COLO668 (cell line): ENCODE results near the gene ZNF212.

Source experiments
- DNase-seq: peaks from one replicate; lab custom pipeline; 2025; ENCODE audit not compliant: unreplicated experiment; lab: John Stamatoyannopoulos, UW

ZNF212 gene

DNA sequence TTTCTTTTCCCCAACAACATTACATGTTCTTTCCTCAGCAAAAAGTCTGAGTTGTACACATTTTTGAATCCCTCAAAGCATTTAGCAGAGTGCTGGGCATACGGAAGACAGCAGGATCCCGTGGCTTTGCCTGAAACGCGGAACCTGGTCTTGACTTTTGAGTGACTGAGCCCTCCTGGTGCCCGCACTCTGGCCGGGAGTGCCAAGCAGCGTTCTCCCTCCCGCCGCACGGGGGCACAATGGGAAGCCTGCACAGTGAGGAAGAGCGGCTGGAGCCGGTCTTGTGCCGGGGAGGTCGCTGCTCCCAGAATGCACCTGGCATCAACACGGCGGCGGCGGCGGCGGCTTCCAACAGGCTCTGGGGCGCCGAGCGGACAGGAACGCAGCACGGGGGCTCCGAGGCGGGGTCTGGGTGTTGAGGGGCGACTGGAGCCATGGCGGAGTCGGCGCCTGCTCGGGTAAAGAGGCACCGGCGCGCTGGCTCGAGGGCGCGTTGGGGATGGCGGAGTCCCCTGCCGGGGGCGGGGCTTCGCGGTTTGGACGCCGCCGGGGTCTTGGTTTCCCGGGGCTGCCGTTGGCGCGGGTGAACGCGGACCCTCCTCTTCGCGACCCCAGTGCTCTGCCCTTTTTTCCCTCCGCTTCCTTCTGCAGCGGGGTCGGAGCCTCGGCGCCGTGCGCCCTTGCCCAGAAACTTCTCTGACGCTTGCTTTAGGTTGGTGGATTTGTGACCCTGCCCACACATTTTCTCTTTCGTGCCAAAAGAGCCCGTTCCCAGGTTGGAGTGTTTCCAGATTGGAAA, at the start of gene ZNF212:
Gene ZNF212 (plus strand): TSS at position 307 of the 799 bp plus-strand sequence. CDS start 128 bp downstream, at position 435.
- peak; percentile 92 for DNase-seq

DNA sequence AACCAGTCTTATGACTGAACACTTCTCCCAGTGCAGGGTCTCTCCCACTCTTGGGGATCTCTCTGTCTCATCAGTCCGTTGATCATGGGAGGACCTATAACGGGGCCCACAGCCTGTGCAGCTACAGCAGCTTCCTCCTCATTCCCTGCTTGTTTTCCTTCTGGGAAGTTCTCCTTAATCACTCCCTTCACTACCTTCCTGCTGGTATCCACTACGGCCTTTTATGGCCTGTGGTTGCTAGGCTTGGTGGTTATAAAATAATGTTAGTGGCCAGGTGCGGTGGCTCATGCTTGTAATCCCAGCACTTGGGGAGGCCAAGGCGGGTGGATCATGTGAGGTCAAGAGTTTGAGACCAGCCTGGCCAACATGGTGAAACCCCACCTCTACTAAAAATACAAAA, 47.6 kb upstream of the ZNF212 start:
- no peak for DNase-seq

DNA sequence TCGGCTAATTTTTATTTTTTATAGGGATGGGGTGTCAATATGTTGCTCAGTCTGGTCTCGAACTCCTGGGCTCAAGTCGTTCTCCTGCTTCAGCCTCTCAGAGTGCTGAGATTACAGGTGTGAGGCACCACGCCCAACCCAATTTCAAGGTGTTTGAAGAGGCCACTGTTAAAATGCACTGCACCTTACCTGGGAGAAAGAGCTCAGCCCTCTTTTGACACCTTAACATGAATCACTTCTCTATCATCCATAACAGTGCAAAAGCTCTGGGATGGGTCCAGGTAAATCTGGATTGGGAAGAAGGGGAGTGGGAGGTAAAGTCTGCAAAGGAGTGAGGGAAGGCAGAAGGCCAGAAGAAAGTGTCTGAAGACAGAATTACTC, 44.7 kb upstream of the ZNF212 start:
- DNase-seq: no peak

DNA sequence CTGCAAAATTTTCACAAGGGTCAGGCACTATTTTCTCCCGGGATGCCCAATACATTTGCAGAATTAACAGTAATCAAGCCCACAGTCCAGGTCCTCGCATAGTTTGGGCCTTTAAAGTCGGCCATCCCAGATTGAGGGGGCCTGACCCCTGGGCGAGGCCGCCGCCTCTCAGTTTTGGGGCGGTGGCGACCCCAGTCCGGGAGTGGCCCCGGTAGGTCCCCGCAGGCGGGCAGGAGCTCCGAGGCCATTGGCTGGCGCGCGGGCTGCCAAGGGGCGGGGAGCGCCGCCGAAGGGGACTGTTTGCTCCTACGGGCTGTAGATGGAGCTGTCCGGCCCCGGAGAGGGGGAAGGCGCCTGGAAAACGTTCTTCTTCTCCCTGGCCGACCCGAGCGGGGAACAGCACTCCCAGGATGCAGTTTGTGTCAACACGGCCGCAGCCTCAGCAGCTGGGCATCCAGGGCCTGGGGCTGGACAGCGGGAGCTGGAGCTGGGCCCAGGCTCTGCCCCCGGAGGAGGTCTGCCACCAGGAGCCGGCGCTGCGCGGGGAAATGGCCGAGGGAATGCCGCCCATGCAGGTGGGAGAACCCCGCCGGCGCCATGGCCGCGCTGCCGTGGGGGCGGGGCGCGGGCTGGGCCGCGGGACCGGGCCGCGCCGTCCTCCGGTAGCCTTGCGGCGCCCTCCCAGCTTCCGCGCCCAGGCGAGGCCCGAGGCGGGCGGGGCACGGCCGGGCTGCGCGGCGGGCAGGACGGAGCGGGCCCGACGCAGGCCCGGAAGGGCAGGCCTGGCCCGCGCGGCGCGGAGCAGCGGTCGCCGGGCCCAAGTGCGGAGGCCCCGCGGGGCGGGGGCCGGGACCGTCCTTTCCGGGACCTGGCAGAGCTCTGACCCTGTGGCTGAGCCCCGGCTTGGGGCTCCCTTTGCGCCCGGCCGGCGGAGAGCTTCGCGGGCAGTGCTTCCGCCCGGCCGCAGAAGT, 44.0 kb upstream of the ZNF212 start, which contains the start of gene ZNF282:
Gene ZNF282 (plus strand): TSS at position 367 of the 971 bp plus-strand sequence. CDS start 44 bp downstream, at position 411.
- peak; percentile 93 for DNase-seq

DNA sequence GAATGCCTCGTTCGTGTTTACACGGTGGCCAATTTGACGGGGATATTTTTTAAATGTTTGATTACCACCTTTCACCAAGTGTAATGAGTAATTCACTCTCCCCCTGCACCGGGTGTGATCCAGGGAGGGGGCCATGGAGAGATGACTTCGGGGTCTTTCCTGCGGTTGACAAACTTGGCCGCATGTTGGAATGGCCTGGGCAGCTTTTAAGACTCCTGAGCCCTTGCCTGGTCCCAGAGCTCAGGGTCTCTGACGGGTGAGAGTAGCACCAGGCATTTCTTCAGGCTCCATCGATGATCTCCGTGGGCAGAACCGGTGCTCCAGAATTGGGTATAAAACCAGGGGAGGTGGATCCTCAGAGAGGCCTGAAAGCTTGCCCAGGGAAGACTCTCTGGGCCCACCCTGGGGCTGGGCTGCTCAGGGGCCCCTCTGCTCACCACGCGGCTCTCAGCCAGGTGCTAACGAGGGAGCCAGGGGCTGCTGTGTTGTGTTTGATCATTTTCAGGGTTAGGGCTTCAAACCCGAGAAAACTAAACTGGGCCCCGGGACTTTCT, 43.2 kb upstream of the ZNF212 start:
- DNase-seq: peak; percentile 23

DNA sequence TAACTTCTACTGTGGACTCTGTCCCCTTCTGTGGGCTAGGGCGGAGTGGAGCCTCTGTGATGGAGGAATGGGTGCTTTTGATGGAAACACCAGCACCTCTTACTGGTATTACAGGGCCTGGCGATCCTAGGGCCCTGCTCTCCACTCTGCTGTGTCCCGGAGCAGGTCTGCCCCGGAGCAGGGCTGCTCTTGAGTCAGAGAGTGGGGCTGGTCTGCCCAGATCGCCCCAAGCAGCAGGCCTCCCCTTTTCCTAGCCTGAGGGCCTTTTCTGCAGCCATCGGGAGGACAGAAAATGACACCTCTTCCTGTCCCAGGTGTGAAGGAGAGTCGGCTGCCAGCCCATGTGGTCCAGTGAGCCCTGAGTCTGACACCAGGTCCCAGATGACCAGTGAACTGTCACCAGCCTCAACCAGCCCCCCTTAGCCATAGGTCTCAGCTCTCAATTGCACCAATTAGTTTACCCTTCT, 42.7 kb upstream of the ZNF212 start:
- DNase-seq: peak; percentile 24

DNA sequence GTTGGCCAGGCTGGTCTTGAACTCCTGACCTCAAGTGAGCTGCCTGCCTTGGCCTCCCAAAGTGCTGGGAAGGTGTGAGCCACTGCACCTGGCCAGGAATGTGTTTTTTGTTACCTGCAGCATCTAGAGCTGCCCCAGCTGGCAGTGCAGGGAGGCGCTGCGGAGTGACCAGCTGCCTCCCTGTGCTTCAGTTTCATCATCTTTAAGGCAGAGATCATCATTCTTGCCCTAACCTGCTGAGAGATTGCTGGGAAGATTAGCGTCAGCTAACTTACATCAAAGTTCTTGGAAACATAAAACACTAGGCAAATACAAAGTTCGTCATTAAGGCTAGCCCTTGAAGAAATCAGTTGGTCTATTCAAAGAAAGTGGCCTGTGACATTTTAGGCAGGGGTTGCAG, 41.8 kb upstream of the ZNF212 start:
- DNase-seq: no peak

DNA sequence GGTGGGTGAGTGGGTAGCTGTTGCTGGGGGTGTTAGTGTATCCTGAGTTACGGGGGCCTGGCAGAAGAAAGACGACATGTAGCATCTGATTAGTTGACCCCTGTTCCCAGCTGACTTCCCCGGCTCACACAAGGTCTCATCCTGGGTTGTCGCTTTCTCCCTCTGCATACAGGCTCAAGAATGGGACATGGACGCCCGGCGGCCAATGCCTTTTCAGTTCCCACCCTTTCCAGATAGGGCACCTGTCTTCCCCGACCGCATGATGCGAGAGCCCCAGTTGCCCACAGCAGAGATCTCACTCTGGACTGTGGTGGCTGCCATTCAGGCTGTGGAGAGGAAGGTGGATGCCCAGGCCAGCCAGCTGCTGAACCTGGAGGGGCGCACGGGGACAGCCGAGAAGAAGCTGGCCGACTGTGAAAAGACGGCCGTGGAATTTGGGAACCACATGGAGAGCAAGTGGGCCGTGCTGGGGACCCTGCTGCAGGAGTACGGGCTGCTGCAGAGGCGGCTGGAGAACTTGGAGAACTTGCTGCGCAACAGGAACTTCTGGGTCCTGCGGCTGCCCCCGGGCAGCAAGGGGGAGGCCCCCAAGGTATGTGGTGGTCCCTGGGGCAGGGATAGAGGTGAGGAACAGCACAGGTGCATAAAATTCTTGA, 41.2 kb upstream of the ZNF212 start:
- no peak for DNase-seq

DNA sequence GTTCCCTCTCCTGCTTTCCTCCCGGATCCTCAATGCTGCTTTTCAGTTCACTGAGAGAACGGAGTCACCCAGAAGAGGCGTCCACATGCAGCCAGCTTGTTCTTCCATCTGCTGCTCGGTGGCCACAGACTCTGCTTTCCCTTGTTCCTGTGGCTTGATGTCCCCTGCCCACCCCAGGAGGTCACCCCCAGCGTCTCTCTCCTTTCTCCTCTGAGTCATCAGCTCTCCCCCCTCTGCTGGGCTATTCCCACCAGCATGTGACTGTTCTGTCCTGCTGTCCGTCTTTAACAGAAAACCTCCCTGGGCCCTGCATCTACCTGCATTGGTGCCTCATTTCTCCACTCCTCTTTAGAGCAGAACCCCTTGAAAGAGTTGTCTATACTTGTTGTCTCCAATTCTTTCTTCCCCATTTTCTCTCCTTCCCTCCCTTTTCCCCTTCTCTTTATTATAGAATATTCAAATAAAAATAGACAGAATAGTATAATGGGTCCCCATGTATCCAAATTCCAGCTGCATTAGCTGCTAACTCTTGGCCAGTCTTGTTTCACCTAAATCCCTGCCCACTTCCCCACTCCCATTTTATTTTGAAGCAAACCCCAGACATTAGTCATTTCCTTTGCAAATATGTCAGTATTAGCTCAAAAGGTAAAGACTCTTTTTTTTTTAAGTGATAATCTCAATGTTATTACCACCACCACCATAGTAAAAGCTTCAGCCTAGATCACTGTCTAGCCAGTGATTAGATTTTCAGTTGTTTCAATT, 40.0 kb upstream of the ZNF212 start:
- DNase-seq: no peak

DNA sequence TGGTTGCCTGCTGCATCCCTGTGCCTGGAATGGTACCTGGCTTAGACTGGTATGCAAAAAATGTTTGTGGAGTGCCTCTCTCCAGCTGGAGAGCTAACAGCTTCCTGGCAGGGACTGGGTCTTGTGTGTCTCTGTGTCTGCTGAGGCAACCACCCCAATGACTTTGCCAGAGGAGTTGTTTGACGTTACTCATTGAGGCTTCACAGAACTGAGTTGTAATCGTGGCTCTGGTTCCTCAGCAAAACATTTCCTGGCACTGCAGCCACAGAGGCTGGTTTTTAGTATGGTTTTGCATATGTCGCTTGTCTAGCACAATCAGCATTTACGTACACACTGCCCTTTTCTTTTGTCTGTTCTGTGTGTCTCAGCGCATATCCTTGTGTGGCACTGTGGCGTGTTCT, 36.6 kb upstream of the ZNF212 start:
- no peak for DNase-seq

DNA sequence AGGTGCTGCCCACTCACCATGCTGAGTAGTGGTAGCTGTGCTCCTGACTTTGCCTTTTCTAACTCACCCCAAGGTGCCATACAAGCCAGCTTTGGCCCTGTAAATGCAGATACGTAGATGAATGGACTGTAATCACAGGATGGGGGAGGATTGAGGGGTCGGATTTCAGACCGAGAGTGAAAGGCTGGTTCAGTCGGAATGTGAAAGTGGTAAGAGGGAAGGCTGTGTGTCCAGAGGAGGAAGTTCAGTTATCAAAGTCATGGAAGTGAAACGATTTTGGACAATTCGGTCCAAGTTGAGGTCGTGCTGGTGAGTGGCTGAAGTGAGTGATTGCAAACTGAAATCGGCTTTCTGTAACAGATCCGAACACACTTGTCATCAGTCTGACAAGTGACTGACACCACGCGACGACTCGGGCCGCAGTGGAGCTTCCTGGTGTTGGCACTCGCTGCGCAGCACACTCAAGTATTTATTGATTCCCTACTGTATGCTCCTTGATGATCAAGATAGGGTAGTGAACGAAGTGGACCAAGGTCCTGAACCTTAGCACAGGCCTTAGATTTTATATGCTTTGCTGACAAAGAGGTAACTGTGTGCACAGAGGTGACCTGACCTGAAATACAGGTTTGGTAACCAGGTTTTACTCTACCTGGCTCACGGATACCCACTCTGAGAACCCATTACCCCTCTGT, 33.6 kb upstream of the ZNF212 start:
- DNase-seq: no peak

DNA sequence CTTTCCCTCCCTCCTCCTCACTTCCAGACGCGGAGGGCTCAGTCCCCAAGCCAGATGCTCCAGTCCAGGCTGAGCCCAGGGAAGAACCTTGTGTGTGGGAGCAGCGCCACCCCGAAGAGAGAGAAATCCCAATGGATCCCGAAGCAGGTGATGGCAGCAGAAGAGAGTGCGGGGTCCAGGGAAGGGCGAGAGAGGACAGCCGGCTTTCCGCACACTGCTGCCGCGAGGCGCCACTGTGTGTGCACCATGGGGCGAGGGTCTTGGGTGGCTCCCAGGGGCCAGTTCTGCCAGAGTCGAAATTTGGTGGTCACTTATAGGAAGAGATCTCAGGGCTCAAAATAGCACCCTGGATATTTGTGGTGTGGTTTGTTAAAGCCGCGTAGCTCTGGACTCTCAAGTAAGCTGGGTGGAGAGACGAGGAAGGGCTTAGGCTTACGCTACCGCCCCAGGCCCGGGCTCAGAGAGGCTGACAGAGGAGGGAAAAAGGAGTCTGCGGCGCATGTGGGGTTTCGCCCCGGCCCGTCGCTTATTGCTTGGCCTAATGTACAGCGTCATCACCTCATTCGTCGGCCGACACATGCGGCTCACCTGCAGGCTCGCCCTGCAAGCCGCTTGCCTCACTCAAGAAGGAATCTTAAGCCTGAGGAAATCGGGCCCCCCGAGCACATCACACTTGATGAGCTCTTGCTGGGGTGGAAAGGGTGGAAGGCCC, 32.0 kb upstream of the ZNF212 start:
- no peak for DNase-seq

DNA sequence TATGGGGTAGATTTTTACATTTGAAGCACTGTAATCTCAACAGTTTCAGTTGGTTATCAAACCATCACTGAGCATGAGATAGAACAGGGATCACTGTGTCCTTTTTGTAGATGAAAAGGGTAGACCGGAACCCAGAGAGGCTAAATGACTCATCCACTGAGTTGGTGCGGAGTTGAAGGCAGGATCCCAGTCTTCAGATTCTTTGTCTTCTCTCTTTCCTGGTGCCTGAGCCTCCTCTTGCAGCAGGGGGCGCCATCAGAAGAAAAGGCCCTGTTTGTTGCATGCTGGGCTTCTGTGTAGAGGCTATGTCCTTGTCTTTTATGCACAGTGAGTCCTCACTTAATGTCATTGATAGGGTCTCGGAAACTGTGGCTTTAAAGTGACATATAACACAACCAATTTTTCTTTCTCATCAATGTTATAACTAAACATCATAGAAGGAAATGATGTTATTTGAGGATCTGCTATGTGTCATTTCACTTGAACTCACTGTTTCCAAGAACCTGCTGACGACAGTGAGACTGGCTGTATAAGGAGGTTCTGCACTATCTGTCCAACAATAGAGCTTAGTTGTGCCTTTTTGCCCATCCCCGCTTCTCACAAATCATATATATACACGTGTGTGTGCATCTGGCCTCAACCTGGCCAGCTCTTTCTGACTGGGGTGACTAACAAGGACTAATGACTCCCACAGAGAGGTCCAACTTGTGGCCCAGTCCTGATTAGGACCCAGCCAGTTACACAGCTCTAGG, 29.8 kb upstream of the ZNF212 start:
- peak; percentile 36 for DNase-seq

DNA sequence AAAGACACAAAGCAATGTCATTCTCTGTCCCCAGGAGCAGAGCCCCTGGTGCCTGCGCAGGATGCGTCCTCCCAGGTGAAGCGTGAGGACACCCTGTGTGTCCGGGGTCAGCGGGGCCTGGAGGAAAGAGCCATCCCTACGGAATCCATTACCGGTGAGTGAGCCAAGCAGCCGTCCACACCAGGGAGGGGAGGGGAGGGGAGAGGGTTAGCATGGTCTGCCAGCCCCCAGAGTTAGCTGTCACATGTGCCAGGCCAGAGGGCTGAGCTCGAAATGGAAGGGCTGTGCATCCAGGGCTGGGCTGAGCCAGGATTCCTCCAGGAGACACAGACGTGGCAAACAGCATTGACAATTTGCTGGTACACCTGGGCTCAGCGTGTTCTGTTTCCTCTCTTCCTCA, 28.9 kb upstream of the ZNF212 start:
- no peak for DNase-seq

DNA sequence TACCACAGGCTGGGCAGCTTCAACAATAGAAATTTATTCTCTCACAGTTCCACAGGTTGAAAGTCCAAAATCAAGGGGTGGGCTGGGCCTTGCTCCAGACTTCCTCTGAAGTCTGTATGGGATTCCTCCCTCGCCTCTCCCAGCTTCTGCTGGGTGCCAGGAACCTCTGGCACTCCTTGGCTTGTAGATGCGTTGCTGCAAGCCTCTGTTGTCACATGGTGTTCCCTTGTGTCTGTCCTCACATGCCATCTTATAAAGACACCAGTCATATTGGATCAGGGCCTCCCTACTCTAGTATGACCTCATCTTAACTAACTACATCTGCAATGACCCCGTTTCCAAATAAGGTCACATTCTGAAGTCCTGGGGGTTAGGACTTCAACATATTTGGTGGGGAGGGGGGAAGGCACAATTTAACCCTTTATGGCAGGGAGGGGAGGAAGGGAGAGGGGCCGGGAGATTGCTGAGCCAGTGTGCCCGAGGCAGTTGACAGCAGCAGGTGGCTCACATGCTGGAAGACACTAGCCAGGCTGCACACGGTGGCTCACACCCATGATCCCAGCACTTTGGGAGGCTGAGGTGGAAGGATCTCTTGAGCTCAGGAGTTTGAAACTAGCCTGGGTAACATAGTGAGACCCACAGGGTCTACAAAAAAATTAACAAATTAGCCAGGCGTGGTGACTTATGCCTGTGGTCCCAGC, 25.3 kb upstream of the ZNF212 start:
- no peak for DNase-seq

DNA sequence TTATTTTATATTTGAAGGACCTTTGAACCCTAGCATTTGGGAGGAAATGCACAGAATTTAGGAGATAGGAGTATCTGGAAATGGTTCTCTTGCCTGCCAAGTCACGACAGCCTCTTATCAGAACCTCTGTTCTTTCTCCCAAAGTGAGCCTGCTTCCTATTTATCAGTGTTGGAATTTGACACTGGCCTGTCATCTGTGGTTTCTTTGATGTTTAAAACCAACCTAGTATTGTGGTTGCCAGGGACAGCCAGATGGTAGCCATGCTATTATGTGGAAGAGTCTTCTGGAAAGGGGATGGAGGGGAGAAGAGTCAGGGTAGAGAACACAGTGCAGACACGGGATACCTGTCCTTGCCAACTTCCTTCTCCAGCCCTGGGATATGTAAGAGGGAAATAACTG, 23.0 kb upstream of the ZNF212 start:
- no peak for DNase-seq

DNA sequence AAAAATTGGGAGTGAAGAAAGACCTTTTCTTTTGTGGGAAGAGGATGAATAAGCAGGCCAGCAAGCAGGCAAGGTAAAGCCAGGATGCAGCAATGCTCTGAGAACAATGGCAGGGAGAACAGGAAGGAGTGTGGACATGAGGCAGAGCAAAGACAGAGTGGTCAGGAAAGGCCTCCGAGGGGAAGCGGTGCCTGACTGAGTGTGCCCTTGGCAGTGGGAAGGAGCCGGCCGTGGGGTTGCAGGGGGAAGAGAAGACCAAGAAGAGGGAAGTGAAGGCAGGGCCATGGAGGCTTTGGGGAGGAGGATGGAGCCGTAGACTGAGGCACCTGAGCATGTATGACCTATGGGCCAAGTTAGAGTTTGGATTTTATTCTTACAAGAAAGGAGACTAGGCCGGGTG, 21.9 kb upstream of the ZNF212 start:
- DNase-seq: no peak
